Mesothelial cell of epicardium (in vitro differentiated cells): ENCODE measurements around the gene CD163L1. TPM values are rescaled to one million over a fixed set of nuclear protein-coding genes. Genes with fewer than 3 reads are reported as not detected.

ENCODE experiments used
- DNase-seq, 2 experiments: peaks; one replicate each; pipeline ENCODE4 v3.0.0; 2021; ENCODE audit warnings: low spot score in 2 of 2; ENCODE audit not compliant: unreplicated experiment in 2 of 2
- H3K27ac Mint-ChIP-seq: 2 replicates; pipeline ENCODE4 v1.8.0; 2021; ENCODE audit warnings: mixed read lengths
- H3K27me3 Mint-ChIP-seq: 2 replicates; pipeline ENCODE4 v1.8.0; 2021; ENCODE audit warnings: low read depth, mixed read lengths
- H3K36me3 Mint-ChIP-seq: 2 replicates; pipeline ENCODE4 v1.8.0; 2021; ENCODE audit warnings: mixed read lengths
- H3K4me1 Mint-ChIP-seq: 2 replicates; pipeline ENCODE4 v1.8.0; 2021; ENCODE audit warnings: mixed read lengths
- H3K4me3 Mint-ChIP-seq: 2 replicates; pipeline ENCODE4 v1.8.0; 2021; ENCODE audit warnings: mild to moderate bottlenecking, moderate library complexity, mixed read lengths
- H3K9me3 Mint-ChIP-seq: 2 replicates; pipeline ENCODE4 v1.8.0; 2021; ENCODE audit warnings: mixed read lengths
- total RNA-seq: library from RNA; stranded (reverse); gene quantifications from 3 replicates; pipeline ENCODE4 v1.2.1, GENCODE V29; 2021
- TF ChIP-seq, protein P1 (sequence below): fragments of 200-600 bp; sonication (generic); IDR thresholded peaks from one replicate; pipeline ENCODE4 v1.5.0; 2021; ENCODE audit warnings: antibody characterized with exemption; ENCODE audit not compliant: unreplicated experiment

The CD163L1 gene
- 0.11 to 0.58 TPM (median 0.16 TPM) in 3 replicates for total RNA-seq

DNA sequence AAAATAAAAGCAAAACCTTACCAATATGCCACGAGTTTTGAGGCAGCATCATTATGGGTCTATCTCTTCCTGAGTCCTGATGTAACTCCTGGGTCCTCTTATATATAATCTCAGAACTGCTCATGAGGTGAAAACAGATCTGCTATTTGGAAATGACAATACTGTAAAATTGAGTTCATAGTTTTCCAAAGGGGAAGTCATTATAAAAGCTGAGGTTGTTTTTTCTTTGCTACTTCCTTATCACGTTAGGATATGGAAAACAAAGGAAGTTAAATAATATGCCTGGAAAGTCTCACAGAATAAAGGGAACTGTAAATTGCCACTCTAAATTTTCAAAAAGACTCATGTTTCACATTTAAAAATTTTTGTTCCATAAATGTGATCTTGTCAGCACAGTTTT lies at the start of gene CD163L1:
TSS of gene CD163L1 (minus strand) at position 78 of the 400 bp plus-strand sequence. CDS start at position 52, 26 bp downstream.
- Mint-ChIP-seq H3K27ac (no peak within 1 kb of the TSS), H3K36me3 (no peaks in the 10 kb centered on the region), H3K9me3 (peaks cover 11% of the 10 kb centered on the region), H3K4me3 (no peak within 1 kb of the TSS), H3K27me3 (peaks cover 41% of the 10 kb centered on the region), H3K4me1 (peaks cover 5% of the 10 kb centered on the region)
- DNase-seq, result no peak
- TF ChIP-seq, protein P1, sequence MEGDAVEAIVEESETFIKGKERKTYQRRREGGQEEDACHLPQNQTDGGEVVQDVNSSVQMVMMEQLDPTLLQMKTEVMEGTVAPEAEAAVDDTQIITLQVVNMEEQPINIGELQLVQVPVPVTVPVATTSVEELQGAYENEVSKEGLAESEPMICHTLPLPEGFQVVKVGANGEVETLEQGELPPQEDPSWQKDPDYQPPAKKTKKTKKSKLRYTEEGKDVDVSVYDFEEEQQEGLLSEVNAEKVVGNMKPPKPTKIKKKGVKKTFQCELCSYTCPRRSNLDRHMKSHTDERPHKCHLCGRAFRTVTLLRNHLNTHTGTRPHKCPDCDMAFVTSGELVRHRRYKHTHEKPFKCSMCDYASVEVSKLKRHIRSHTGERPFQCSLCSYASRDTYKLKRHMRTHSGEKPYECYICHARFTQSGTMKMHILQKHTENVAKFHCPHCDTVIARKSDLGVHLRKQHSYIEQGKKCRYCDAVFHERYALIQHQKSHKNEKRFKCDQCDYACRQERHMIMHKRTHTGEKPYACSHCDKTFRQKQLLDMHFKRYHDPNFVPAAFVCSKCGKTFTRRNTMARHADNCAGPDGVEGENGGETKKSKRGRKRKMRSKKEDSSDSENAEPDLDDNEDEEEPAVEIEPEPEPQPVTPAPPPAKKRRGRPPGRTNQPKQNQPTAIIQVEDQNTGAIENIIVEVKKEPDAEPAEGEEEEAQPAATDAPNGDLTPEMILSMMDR, result no peak

GRCh38 chr12:7493006-7493405 lies 49.1 kb upstream of the CD163L1 start:
- H3K4me1 Mint-ChIP-seq, result peaks cover 7% of the 10 kb centered on the region
- H3K27ac Mint-ChIP-seq, result no peak overlapping the region
- no peak for DNase-seq
- TF ChIP-seq, protein P1, result no peak
- H3K36me3 Mint-ChIP-seq, result no peaks in the 10 kb centered on the region
- H3K9me3 Mint-ChIP-seq, result peaks cover 7% of the 10 kb centered on the region
- peaks cover 21% of the 10 kb centered on the region for H3K27me3 Mint-ChIP-seq
- H3K4me3 Mint-ChIP-seq, result no peak overlapping the region

GRCh38 chr12:7486512-7486911 lies 42.6 kb upstream of the CD163L1 start:
- Mint-ChIP-seq H3K27ac (no peak overlapping the region), H3K4me1 (no peaks in the 10 kb centered on the region), H3K4me3 (no peak overlapping the region), H3K27me3 (peaks cover 23% of the 10 kb centered on the region), H3K9me3 (no peaks in the 10 kb centered on the region), H3K36me3 (no peaks in the 10 kb centered on the region)
- no peak for DNase-seq
- TF ChIP-seq, protein P1, result no peak

GRCh38 chr12:7485095-7485494 lies 41.1 kb upstream of the CD163L1 start:
- DNase-seq, result no peak
- Mint-ChIP-seq H3K4me3 (no peak overlapping the region), H3K36me3 (no peaks in the 10 kb centered on the region), H3K27me3 (peaks cover 15% of the 10 kb centered on the region), H3K4me1 (no peaks in the 10 kb centered on the region), H3K9me3 (no peaks in the 10 kb centered on the region), H3K27ac (no peak overlapping the region)
- TF ChIP-seq, protein P1, result no peak

DNA sequence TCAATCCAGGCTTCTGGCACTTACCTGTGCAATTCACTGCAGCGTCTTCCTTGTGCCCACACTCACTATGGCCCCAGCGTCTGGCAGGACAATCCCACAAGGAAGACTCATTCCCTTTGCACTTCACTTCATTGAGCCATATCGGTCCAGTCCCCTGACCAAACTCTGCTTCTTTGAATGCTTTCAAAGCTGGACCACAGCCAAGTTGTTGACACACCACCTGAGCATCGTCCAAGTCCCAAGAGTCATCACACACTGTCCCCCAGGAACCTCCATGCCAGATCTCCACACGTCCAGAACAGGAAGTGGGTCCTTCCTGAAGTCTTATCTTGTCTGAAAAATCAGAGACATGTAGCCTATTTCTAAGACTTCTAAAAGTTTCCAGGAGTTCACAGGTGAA lies 39.4 kb upstream of the CD163L1 start:
- Mint-ChIP-seq H3K4me1 (peaks cover 4% of the 10 kb centered on the region), H3K27me3 (peaks cover 15% of the 10 kb centered on the region), H3K27ac (no peak overlapping the region), H3K36me3 (no peaks in the 10 kb centered on the region), H3K9me3 (no peaks in the 10 kb centered on the region), H3K4me3 (no peak overlapping the region)
- DNase-seq, result no peak
- TF ChIP-seq, protein P1, result no peak

DNA sequence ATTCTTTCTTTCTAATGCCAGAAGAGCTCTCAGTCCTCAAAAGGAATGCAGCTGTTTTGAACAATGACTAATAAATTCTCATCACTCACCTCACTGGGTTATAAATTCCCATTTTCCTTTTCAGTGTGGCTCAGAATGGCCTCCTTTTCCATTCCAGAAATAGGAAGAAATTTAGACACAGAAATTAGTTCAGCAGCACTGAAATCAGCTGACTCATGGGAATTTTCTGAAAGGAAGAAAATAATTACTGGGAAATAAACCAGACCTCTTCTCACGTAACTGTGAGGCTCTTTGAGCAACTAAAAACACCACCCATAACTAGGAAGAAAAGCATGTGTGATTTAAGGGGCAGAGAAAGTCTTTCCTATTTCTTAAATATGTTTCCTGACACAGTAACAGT lies 35.8 kb upstream of the CD163L1 start:
- peaks cover 4% of the 10 kb centered on the region for H3K4me1 Mint-ChIP-seq
- no peak overlapping the region for H3K27ac Mint-ChIP-seq
- no peaks in the 10 kb centered on the region for H3K36me3 Mint-ChIP-seq
- H3K4me3 Mint-ChIP-seq, result no peak overlapping the region
- H3K27me3 Mint-ChIP-seq, result peaks cover 15% of the 10 kb centered on the region
- TF ChIP-seq, protein P1, result no peak
- no peak for DNase-seq
- H3K9me3 Mint-ChIP-seq, result peaks cover 11% of the 10 kb centered on the region
